ENCODE data around the gene SPOCD1.

The SPOCD1 gene

GRCh38 chr1:31769720-31770390 lies 46.0 kb downstream of the SPOCD1 start:
- DNase-seq: no peak

GRCh38 chr1:31768939-31769704 lies 46.7 kb downstream of the SPOCD1 start:
- peak; percentile 31 for DNase-seq

GRCh38 chr1:31768407-31768907 lies 47.4 kb downstream of the SPOCD1 start:
- no peak for DNase-seq

- DNase-seq: no peak
These were observed 48.6 kb downstream of the SPOCD1 start for GRCh38 chr1:31767225-31767624.

GRCh38 chr1:31765516-31765915 lies 50.3 kb downstream of the SPOCD1 start:
- no peak for DNase-seq

- peak; percentile 27 for DNase-seq
These were observed 50.8 kb downstream of the SPOCD1 start for GRCh38 chr1:31765041-31765467.

GRCh38 chr1:31764312-31765040 lies 51.3 kb downstream of the SPOCD1 start, which contains the start of gene ADGRB2:
TSS of gene ADGRB2 (minus strand) at chr1:31764340. CDS start at chr1:31757221, 7,119 bp downstream.
- DNase-seq: no peak

GRCh38 chr1:31763671-31764311 lies 52.0 kb downstream of the SPOCD1 start:
- DNase-seq: no peak

GRCh38 chr1:31762726-31763670 lies 52.8 kb downstream of the SPOCD1 start:
- DNase-seq: peak; percentile 77

GRCh38 chr1:31762323-31762722 lies 53.5 kb downstream of the SPOCD1 start:
- no peak for DNase-seq

- no peak for DNase-seq
These were observed 53.9 kb downstream of the SPOCD1 start for GRCh38 chr1:31761883-31762282.

GRCh38 chr1:31760471-31761470 lies 55.1 kb downstream of the SPOCD1 start:
- DNase-seq: peak; percentile 54

GRCh38 chr1:31759298-31760023 lies 56.4 kb downstream of the SPOCD1 start:
- DNase-seq: no peak

GRCh38 chr1:31758823-31759222 lies 57.0 kb downstream of the SPOCD1 start:
- no peak for DNase-seq

GRCh38 chr1:31757989-31758388 lies 57.8 kb downstream of the SPOCD1 start:
- no peak for DNase-seq

- no peak for DNase-seq
These were observed 58.6 kb downstream of the SPOCD1 start for GRCh38 chr1:31757204-31757679.

GRCh38 chr1:31756578-31756977 lies 59.2 kb downstream of the SPOCD1 start:
- DNase-seq: no peak

GRCh38 chr1:31755850-31756492 lies 59.9 kb downstream of the SPOCD1 start:
- DNase-seq: no peak

GRCh38 chr1:31755197-31755611 lies 60.6 kb downstream of the SPOCD1 start:
- DNase-seq: no peak
